Measurements from ENCODE around the gene ACAP2.

Gene ACAP2

DNA sequence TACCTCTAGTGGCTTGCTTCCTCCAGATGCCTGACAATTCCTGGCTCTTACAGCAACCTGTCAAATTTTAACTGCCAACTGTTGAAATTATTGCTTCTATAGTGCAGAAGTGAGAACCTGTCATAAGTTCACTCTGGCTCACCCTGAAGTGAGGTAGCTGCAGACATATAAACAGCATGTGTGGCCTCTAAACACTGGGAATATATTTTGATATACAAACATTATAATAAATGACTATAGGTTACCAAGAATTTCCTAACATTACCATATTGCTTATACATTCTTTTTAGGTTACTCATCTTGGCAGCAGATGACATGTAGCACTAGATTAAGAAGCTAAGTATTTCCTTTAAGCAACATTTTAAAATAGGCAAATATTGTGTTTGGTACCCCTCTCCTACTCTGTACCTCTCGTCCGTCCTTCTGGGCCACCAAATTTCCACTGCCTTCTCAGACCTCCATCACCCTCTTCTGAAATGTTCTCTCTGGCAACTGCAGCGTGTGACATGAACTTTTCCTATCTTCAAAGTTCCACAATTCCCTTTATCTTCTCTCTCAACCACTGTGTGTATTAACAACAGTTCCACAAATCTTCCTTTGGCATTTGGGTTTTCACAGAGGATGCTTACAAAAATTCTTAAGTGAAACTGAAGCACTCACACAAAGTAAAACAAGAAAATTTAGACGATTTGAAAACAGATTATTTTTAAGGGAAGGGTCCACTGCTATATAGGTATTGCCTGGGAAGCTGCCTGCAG lies 156.5 kb downstream of the ACAP2 start:
- DNase-seq (ENCODE audit: low spot score) = no peak

DNA sequence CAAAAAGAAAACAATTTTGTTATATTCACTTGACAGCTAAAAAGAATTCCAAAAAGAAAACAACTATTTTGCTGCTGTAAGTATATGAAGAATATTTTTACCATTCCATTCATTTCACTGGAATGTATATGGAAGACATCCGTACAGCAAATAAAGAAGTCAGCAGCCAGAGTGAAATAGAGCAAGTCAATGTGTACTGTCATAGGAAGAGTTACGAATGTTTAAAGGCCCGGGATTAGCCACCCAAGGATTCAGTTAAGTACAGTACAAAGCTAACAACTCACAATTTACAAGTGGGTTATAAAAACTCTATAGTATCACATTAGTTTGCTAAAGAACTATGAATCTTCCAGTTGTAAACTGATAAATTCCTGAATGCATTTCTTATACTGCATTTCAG lies 157.4 kb downstream of the ACAP2 start:
- no peak for DNase-seq (ENCODE audit: low spot score)

DNA sequence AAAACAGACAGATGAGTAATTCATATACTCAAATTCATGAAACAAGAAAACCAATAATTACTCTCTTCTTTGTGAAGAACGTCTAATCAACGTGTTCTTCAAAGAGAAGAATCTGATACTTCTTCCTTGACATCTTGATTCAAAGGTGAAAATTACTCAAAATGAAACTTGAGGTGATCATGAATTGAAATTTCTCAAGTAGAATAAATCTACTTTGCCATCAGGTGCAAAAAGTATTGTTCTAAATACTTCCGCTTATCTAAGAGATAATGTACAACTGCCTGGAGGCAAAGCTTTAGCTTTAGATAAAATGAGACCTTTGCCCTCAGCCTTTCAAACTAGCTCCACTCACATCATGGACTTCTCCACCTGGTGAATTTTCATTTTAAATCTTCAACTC lies 158.0 kb downstream of the ACAP2 start:
- DNase-seq (ENCODE audit: low spot score) = no peak

DNA sequence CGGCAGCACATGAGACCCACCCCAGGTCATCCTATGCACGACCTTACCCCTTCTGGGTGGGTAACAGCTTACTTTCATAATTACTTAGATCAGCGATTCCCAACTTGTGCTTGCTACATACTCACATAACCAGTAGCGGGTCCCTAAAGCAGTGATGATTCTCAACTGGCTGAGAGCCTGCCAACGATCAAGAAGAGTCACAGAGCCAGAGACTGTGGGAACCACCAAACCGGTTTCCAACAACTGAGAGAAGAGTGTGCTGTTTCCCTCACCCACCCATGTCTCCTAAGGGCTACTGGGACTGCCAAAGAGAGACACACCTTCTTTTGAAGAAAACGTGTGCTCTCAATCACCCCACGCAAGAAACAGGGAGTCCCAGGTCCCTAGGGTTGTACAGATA lies 159.9 kb downstream of the ACAP2 start:
- DNase-seq (ENCODE audit: low spot score) = no peak

DNA sequence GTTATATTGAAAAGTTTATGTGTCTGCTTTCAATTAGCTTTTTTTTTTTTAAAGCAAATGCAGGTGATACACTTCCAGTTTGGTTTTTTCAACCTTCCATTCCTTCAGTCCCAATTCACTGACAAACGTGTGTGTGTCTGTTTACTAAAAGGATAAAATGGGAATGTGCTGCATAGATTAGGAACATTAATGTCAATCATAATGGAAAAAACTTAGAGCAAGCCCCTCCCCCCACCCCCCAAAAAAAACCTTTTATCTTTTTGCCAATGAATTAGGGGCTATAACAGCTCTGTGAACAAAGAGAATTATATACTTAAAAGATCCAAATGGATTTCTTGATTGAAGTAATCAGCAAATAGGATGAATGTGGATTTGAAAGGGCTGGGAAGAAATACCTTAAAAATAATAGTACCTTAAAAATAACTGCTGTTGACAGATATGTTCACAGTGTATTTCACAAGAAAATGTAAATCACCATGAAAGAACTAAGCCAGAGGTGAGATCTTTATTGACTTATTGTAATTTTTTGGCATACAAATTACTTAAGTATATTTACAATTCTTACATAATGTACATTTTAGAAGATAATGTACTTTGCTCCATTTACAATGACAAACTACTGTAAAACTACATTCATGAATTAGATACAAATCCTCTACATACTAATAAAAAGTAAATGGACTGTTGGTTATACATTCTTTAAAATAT lies 168.4 kb downstream of the ACAP2 start:
- no peak for DNase-seq (ENCODE audit: low spot score)

DNA sequence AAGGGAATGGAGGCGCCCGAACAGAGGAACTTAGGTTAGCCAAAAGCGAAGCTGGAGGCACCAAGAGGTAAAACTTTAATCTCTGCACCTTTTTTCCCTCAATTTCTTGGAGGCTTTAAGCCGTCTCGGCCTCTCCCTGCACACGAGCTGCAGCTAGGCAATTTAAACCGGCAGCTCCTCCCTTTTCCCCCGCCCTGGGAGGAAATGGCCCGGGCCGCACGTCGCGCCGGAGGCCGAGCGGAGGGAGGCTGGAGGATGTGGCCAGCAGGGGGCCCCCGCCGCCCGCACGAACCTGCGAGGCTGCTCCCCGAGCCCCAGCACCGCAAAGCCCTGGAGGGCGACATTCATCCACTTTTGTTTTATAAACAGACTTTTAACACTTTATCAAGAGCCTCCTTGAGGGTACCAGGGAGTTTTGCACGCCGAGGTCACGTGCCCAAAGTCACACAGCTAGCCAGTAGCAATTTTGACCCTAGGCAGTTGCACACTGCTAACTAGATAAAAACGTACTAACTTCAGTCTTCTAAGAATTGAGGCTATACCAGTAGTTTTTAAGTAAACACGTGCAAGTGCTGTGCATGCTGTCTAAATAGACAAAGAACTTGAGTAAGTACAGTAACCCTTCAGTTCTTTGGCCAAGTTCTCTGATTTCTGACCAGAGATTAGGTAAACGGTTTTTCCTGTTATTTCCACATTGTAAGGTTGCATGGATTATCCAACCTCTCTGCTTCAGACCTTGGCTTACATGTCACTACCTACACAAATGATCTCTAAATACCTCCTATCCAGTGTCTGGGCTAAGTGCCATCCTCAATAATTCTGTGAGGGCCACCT lies 171.2 kb downstream of the ACAP2 start:
- DNase-seq (ENCODE audit: low spot score) = peak; percentile 90

DNA sequence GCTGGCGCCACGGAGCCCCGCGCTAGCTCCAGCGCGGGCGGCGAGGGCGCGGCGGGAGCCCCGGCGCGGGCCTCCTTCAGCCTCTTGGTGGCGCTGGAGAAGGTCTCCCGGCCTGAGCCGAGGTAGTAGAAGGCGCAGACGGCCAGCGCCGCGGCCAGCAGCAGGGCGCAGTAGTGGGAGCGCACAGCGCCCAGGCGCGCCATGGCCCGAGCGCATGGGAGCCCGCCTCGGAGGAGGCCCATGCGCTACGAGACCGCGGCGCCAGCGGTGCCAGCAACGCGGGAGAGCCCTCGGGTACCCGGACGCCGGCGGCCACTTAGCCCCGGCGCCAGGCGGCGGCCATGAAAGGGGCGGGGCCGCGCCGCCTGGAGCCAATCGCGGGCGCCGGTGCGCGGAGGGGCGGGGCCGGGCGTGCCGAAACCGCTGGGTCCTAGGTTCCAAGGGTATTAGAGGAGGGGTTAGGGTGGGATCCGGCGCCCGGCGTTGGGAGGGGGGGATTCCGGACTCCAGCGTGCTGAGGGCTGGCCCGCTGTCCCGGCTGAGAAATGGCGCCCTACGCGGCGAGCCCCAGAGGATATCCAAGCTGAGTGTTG lies 171.9 kb downstream of the ACAP2 start, which contains the start of gene XXYLT1:
Gene XXYLT1, minus strand, starts transcription at position 343 of the 593 bp plus-strand sequence. Its CDS starts 101 bp downstream, at position 242.
- DNase-seq (ENCODE audit: low spot score) = peak; percentile 90

DNA sequence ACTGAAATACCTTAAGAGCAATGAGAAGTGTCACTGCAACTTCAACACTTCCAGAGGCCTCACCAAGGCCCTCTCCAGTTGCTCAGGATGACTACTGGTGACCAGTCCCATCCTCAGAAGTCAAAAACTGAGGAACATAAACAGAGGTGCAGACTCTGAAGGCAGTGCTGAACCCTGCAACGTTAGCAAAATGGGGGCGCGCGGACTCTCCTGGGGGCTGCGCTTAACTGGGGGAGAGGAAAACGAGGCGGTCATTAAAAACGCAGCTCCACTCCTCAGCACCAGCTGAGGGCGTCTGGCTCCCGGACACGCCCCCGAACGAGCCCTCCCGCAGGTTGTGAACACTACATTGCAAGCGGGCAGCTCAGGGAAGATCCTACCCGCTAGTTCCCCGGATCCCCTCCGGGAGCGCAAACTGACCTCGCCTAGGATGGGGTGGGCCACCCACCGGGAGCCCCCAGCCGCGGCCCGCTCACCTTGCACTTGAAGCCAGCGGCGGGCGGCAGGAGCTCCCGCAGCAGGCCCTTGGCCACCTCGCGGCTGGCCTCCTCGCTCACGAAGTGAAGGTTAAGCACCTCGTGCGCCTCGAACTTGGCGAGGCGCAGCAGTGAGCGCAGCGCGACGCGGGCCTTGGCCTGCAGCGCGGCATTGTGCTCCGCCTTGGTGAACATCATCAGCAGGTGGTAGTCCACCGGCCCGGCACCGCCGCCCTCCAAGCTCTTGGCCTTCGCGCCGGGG lies 172.6 kb downstream of the ACAP2 start:
- peak; percentile 40 for DNase-seq (ENCODE audit: low spot score)

DNA sequence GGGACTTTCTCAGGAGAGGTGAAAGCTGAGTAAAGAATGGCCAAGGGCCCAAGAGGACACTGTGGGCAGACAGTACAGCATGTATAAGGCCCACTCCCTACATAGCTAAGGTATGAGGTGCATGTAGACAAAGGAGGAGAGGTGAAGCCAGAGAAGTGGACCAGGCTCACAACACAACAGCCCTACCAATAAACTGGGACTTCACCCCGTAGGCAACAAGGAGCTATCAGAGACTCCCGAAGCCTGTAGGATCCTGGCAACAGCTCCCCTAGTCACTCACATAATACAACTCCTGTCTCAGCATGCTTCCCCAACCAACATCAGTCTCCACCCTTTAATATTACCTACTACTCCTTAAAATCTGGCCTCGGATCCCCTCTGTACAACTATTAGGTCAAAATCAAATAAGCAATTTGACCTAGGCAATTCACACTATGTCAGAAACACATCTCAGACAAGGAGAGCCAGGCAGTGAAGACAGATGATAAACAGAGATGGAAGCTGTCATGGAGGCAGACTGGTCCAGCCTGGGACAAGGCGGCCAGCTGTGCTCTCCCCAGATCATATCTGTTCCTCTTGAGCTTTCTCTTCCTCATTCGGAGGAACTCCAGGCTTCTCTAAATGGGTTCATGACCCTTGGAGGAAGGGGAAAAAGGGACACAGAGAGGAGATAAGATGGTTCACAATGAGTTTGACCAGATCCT lies 173.3 kb downstream of the ACAP2 start:
- no peak for DNase-seq (ENCODE audit: low spot score)

DNA sequence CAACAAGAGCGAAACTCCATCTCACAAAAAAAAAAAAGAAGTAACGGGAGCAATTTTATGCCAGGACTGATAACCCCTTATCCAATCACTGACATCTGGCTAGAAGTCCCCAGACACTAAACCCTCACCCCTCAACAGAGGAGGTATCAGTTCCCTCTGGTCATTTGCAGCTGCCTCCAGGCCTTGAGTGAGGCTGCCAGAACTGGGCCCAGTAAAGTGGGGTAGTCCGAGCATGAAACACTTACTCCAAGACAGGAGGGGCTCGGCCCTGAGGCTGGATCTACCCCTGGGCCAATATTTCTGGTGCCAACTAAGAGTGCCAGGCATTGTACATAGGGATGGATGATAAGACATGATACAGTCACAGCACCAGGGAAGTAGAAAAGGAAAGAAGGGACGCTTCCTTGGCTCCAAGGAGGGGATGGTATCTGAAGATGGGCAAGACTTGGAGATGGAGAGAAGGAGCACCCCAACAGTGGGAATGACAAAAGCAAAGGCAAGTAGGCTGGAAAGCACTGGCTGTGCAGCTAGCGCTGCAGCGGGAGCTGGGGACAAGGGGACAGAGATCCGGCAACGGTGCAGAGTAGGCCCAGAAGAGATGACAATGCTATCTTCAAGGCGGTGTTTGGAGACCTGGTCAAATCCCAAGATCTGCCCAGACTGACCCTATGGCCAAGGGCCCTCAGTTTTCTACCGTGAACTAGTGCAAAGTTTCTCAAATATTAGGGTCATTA lies 174.1 kb downstream of the ACAP2 start:
- DNase-seq (ENCODE audit: low spot score) = no peak

DNA sequence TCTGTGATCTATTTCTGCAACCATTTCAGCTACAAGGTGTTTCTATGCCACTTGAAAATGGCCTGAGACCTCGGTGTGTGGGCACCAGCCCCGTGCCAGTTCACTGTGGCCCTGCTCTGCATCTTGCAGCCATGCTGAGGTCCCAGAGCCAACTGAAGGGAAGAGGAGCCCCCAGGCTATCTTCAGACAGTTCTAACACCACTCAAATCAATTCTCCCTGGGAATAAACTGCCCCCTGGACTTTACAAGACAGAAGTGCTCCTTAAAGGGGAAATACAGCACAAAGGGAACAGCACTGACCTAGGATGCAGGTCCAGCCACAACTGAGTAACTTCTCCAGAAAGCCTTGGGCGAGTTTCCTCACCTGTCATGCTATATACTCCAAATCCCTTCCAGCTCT lies 175.7 kb downstream of the ACAP2 start:
- DNase-seq (ENCODE audit: low spot score) = no peak

DNA sequence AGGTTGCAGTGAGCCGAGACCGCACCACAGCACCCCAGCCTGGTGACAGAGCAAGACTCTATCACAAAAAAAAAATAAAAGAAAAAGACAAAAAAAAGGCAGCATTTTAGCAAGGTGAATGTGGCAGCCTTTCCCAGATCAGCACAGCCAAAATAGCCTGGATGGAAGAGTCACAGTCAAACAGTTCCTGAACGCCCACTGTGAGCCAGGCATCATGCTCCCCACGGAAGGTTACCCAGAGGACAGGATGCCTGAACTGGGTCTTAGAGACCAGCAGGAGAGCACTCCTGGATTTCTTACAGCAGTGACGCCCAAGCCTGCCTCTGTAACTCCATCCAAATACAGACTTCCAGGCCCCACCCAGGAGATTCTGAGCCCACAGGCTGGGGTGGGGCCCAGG lies 176.4 kb downstream of the ACAP2 start:
- DNase-seq (ENCODE audit: low spot score) = no peak

DNA sequence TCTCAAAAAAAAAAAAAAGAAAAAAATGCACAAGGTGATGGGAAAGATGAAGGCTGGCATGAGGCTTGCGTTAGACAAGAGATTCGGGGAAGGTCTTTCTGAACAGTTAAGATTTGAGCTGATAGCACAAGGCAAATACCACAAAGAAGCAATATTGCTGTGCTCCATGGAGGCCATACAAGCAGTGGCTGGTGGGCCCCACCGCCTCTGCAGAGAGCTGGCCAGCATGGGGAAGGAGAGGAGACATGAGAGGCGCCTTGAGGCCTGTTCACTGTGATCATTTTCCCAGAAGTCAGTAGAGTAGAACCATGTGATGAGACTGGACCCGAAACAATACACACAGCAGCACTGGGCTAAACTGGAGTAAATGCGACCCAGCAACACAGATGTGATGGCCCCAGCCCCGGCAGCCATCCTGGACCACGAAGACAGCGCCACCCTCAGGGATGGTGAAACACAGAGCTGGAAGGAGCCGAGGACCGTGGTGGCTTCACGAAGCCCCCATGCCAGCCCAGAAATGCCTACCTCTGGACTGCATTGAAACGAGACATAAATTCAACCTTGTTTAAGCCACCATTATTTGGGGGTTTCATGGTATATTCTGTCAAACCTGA lies 177.3 kb downstream of the ACAP2 start:
- DNase-seq (ENCODE audit: low spot score) = no peak

DNA sequence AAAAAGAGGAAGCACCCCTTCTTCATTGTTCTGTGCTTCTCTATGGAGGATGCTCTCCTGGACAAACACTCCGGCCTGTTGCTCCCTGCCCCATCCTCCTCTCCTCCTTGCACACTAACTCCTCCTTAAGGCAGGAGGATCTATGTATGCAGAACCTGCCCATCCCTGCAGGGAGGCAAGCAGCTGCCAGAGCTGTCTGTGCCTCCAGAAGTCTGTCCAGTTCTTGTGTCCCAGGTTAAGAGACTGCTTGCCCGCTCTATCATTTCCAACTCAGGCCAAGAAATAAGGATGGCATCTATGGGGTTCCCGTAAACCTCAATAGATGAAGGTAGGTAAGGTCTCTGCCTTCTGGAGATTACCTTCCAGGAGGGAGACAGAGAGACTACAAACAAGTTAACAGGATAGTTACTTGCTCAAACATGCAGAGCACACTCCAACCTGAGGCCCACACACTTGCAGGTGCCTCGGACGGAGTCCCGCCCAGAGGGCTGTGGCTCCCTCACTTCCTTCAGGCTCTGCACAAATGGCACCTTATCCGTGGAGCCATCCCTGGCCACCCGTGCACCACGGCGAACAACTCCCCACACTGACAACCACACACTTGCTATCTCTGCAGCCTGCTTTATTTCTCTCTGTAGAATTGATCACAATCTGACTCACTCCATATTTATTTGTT lies 178.8 kb downstream of the ACAP2 start:
- no peak for DNase-seq (ENCODE audit: low spot score)

DNA sequence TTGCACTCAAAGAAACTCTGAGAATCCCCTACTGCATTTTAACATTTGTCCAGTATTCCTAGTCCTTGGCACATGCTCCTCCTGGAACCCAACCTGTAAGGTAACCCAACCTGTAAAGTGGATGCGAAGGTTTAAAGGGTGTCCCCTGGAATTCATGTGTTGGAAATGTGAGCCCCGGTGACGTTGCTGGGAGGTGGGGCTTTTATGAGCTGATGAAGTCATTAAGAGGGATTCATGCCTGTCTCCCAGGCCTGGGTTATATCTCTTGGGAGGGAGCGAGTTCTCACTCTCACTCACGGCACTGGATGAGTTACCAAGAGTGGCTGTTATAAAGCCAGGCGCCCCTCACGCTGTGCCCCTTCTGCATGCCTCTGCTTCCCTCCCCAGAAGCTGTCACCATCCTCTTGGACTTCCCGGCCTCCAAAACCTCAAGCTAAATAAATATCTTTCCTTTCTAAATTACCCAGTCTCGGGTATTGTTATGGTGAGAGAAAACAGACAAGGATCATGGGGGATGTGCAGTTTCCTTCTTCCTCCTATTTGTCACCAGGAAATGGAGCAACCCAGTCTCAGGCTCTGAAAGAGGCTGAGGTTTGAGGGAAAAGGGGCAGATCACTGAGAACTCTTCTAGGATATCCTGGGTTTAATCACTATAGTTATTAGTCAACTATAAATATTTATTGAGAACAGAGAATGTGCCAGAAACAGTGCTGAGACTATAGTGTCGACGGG lies 179.5 kb downstream of the ACAP2 start:
- DNase-seq (ENCODE audit: low spot score) = no peak

DNA sequence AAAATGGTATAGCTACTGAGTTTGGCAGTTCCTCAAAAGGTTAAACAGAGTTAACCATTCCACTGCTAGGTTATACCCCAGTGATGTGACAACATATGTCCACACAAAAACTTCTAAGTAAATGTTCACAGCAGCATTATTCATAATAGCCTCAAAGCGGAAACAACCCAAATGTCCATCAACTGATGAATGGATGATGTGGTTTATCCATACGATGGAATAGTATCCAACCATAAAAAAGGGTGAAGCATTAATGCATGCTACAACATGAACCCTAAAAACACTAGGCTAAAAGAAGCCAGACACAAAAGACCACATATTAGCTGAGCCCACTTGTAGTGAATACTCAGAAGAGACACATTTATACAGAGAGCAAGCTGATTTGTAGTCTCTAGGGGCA lies 180.9 kb downstream of the ACAP2 start:
- no peak for DNase-seq (ENCODE audit: low spot score)

DNA sequence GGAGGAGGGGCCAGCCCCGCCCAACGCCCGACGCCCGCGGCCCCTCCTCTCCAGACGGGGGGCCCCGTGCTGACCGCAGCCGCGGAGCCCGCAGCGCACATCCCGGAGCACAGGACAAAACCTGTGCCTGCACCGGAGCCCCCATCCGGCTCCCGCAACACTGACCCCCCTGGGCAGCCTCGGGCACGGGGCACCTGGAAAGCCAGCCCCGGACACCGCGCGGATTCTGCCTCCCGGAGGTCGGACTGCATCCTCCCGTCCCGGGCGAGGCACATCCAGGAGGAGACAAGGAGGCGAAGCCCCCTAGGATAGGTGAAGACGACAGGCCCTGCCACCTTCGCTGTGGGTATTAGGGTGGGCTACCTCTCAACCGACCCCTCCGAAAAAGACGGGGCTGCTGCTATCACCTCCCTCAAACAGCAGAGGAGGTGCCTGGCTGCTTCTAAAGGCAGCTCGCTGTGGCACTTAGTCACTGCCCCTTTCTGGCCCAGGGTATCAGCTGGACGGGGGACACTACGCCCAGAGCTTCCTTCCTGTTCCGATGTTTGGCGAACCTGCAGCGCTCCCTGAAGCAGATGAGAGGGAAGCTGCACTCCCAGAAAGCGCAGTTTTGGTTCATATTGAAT lies 182.4 kb downstream of the ACAP2 start:
- DNase-seq (ENCODE audit: low spot score) = no peak
